WTC11 (cell line): ENCODE data around the gene CDC5L. TPM values are rescaled to one million over a fixed set of nuclear protein-coding genes. Genes with fewer than 3 reads are reported as not detected.

ENCODE experiments used
- ATAC-seq: fragments of 200-7000 bp; cut with Tn5 transposase; 2 replicates; pipeline ENCODE4 v1.10.0; 2021; ENCODE audit warnings: mild to moderate bottlenecking, moderate library complexity
- CTCF ChIA-PET: fragments of 300-600 bp; sonication (Branson Sonifier 250); formaldehyde crosslinking; loops from one replicate; lab custom pipeline; 2021; ENCODE audit warnings: antibody characterized with exemption; lab: Charles Lee
- POLR2A ChIA-PET: fragments of 350-600 bp; sonication (Branson Sonifier 250); formaldehyde crosslinking; loops from one replicate; lab custom pipeline; 2021; ENCODE audit warnings: antibody characterized with exemption; lab: Charles Lee
- DNase-seq: peaks from one replicate; pipeline ENCODE4 v3.0.0; 2021; ENCODE audit warnings: low spot score
- H3K27ac Mint-ChIP-seq: 2 replicates; pipeline ENCODE4 v1.8.0; 2021; ENCODE audit warnings: mixed read lengths
- H3K27me3 Mint-ChIP-seq: 2 replicates; pipeline ENCODE4 v1.8.0; 2021; ENCODE audit warnings: low read depth, mild to moderate bottlenecking, moderate library complexity, mixed read lengths
- H3K36me3 Mint-ChIP-seq: 2 replicates; pipeline ENCODE4 v1.8.0; 2021; ENCODE audit warnings: mixed read lengths
- H3K4me1 Mint-ChIP-seq: 2 replicates; pipeline ENCODE4 v1.8.0; 2022; ENCODE audit warnings: mixed read lengths
- H3K4me3 Mint-ChIP-seq: 2 replicates; pipeline ENCODE4 v1.8.0; 2021; ENCODE audit warnings: mild to moderate bottlenecking, moderate library complexity, mixed read lengths
- H3K9me3 Mint-ChIP-seq: 2 replicates; pipeline ENCODE4 v1.8.0; 2021; ENCODE audit warnings: mixed read lengths
- FOXK1 ChIP-seq: sonication (generic); formaldehyde crosslinking; IDR thresholded peaks from 2 replicates; pipeline ENCODE4 v1.8.0; 2022; ENCODE audit warnings: mild to moderate bottlenecking, moderate library complexity, missing genetic modification reagents
- GRHL2 ChIP-seq: fragments of 250-450 bp; sonication (Bioruptor Pico); IDR thresholded peaks from 2 replicates; pipeline ENCODE4 v1.8.0; 2022; ENCODE audit warnings: mild to moderate bottlenecking, moderate library complexity; ENCODE audit not compliant: insufficient replicate concordance, severe bottlenecking
- KAT7 ChIP-seq: sonication (generic); formaldehyde crosslinking; IDR thresholded peaks from 2 replicates; pipeline ENCODE4 v1.8.1; 2023; ENCODE audit warnings: missing genetic modification reagents, mild to moderate bottlenecking, borderline replicate concordance
- PREB ChIP-seq: sonication (generic); formaldehyde crosslinking; IDR thresholded peaks from 2 replicates; pipeline ENCODE4 v1.8.1; 2022; ENCODE audit warnings: mild to moderate bottlenecking, missing genetic modification reagents, moderate library complexity, borderline replicate concordance
- TCF7 ChIP-seq: sonication (generic); formaldehyde crosslinking; IDR thresholded peaks from 2 replicates; pipeline ENCODE4 v1.8.0; 2022; ENCODE audit warnings: mild to moderate bottlenecking, low read depth, missing genetic modification reagents, moderate library complexity
- ZNF396 ChIP-seq: fragments of 250-450 bp; sonication (Bioruptor Pico); IDR thresholded peaks from 2 replicates; pipeline ENCODE4 v1.8.0; 2021; ENCODE audit warnings: mild to moderate bottlenecking, moderate library complexity, borderline replicate concordance
- ZNF512 ChIP-seq: sonication (generic); formaldehyde crosslinking; IDR thresholded peaks from 2 replicates; pipeline ENCODE4 v1.8.1; 2022; ENCODE audit warnings: missing genetic modification reagents, borderline replicate concordance
- ZNF532 ChIP-seq: fragments of 250-450 bp; sonication (Bioruptor Pico); IDR thresholded peaks from 2 replicates; pipeline ENCODE4 v1.9.0; 2021; ENCODE audit warnings: mild to moderate bottlenecking, borderline replicate concordance
- total RNA-seq: library from RNA; stranded (reverse); gene quantifications from 3 replicates; pipeline ENCODE4 v1.2.3, GENCODE V29; 2021
- TF ChIP-seq, protein P1 (sequence below): sonication (generic); formaldehyde crosslinking; IDR thresholded peaks from 2 replicates; pipeline ENCODE4 v1.8.1; 2023; ENCODE audit warnings: mild to moderate bottlenecking, missing genetic modification reagents, moderate library complexity
- TF ChIP-seq, protein P2 (sequence below): sonication (generic); formaldehyde crosslinking; IDR thresholded peaks from 2 replicates; pipeline ENCODE4 v1.8.0; 2022; ENCODE audit warnings: mild to moderate bottlenecking, missing genetic modification reagents
- TF ChIP-seq, protein P3 (sequence below): sonication (generic); formaldehyde crosslinking; IDR thresholded peaks from 2 replicates; pipeline ENCODE4 v1.8.1; 2023; ENCODE audit warnings: mild to moderate bottlenecking, moderate library complexity, missing genetic modification reagents
- TF ChIP-seq, protein P4 (sequence below): sonication (generic); formaldehyde crosslinking; IDR thresholded peaks from 2 replicates; pipeline ENCODE4 v1.8.1; 2023; ENCODE audit warnings: mild to moderate bottlenecking, missing genetic modification reagents, moderate library complexity

The CDC5L gene
- total RNA-seq, 1 experiment from 2014 or later: 23.5 TPM

DNA sequence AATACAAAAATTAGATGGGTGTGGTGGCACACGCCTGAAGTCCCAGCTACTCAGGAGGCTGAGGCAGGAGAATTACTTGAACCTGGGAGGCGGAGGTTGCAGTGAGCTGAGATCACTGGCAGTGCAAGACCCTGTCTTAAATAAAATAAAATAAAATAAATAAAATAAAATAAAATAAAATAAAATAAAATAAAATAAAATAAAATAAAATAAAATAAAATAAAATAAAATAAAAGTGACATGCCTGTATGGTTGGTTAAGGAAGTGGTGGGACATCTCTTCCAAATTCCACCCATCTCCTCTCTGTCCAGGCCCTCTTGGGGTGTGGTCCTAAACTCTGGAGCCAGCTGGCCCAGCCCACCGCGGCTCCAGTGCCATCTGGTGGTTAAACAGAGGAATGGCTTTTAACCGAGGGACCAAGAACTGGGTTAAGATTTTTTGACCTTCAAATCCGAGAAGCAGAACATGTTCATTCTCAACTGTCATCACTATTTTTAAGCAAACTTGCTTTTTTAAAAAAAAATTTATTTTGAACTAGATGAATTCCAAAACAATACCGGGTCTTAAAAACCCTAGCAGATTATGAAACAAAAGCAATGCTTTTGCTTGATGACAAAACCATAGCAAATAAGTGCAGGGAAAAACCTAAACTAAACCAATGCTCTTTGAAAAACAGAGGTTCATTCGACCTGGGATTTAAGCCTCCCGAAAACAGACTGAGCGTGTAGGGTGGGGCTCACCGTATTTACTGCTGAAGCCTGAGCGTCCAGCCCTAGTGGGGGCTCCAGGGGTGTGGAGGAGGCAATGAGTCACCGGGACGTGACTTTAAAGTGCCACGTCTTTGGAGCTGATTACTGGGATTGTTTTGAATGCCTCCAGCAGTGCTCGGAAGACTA, 68.8 kb downstream of the CDC5L start (continued):
- TF ChIP-seq ZNF532 (CRISPR knock-in tag): no peak

- DNase-seq (no peak), ATAC-seq (no peak)
- Mint-ChIP-seq H3K9me3 (no peaks in the 10 kb centered on the region), H3K27ac (no peak overlapping the region), H3K36me3 (no peaks in the 10 kb centered on the region), H3K27me3 (no peaks in the 10 kb centered on the region; the same call in 1 of the 2 replicates), H3K4me1 (no peaks in the 10 kb centered on the region), H3K4me3 (no peak overlapping the region)
- POLR2A ChIA-PET: no interaction called here
- TF ChIP-seq PREB (CRISPR knock-in tag): no peak
- TF ChIP-seq KAT7 (CRISPR knock-in tag): no peak
- TF ChIP-seq, protein P1, sequence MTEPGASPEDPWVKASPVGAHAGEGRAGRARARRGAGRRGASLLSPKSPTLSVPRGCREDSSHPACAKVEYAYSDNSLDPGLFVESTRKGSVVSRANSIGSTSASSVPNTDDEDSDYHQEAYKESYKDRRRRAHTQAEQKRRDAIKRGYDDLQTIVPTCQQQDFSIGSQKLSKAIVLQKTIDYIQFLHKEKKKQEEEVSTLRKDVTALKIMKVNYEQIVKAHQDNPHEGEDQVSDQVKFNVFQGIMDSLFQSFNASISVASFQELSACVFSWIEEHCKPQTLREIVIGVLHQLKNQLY: no peak
- TF ChIP-seq, protein P2, sequence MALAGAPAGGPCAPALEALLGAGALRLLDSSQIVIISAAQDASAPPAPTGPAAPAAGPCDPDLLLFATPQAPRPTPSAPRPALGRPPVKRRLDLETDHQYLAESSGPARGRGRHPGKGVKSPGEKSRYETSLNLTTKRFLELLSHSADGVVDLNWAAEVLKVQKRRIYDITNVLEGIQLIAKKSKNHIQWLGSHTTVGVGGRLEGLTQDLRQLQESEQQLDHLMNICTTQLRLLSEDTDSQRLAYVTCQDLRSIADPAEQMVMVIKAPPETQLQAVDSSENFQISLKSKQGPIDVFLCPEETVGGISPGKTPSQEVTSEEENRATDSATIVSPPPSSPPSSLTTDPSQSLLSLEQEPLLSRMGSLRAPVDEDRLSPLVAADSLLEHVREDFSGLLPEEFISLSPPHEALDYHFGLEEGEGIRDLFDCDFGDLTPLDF (CRISPR knock-in tag): no peak
- TF ChIP-seq, protein P3, sequence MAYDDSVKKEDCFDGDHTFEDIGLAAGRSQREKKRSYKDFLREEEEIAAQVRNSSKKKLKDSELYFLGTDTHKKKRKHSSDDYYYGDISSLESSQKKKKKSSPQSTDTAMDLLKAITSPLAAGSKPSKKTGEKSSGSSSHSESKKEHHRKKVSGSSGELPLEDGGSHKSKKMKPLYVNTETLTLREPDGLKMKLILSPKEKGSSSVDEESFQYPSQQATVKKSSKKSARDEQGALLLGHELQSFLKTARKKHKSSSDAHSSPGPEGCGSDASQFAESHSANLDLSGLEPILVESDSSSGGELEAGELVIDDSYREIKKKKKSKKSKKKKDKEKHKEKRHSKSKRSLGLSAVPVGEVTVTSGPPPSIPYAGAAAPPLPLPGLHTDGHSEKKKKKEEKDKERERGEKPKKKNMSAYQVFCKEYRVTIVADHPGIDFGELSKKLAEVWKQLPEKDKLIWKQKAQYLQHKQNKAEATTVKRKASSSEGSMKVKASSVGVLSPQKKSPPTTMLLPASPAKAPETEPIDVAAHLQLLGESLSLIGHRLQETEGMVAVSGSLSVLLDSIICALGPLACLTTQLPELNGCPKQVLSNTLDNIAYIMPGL (CRISPR knock-in tag): no peak
- no peak for TF ChIP-seq ZNF512 (CRISPR knock-in tag)
- no peak for TF ChIP-seq TCF7
- TF ChIP-seq ZNF396: no peak
- TF ChIP-seq, protein P4, sequence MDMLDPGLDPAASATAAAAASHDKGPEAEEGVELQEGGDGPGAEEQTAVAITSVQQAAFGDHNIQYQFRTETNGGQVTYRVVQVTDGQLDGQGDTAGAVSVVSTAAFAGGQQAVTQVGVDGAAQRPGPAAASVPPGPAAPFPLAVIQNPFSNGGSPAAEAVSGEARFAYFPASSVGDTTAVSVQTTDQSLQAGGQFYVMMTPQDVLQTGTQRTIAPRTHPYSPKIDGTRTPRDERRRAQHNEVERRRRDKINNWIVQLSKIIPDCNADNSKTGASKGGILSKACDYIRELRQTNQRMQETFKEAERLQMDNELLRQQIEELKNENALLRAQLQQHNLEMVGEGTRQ (CRISPR knock-in tag): no peak
- no peak for TF ChIP-seq FOXK1 (CRISPR knock-in tag)
- TF ChIP-seq GRHL2 (CRISPR knock-in tag): no peak
- CTCF ChIA-PET: interaction anchor here (1.1 to 2.7 kb wide), 4 partner anchors 9 to 122 kb away, joined by 3 to 18 read pairs (median 12); no protein-coding TSS in a partner anchor
Measured at GRCh38 chr6:44456966-44457292, 69.4 kb downstream of the CDC5L start.
